Mesenchymal stem cell (in vitro differentiated cells and primary cell): Measurements from ENCODE around the gene CLIP3.

Source experiments
- DNase-seq: peaks from one replicate; pipeline ENCODE4 v3.0.0-alpha.2; 2013
- H2AFZ ChIP-seq: one replicate; pipeline ENCODE4 v1.6.1; 2013; ENCODE audit warnings: low read depth, mild to moderate bottlenecking, control low read depth, inconsistent platforms, low read length, moderate library complexity
- H2AK5ac ChIP-seq: 2 replicates; pipeline ENCODE4 v1.6.1; 2013; ENCODE audit warnings: low read length, moderate library complexity, mild to moderate bottlenecking, inconsistent platforms; ENCODE audit not compliant: severe bottlenecking
- H2BK120ac ChIP-seq: one replicate; pipeline ENCODE4 v1.6.1; 2013; ENCODE audit warnings: low read depth, mild to moderate bottlenecking, inconsistent platforms, low read length, moderate library complexity
- H2BK12ac ChIP-seq, 2 experiments: one replicate each; pipeline ENCODE4 v1.6.1; 2013; ENCODE audit warnings: inconsistent platforms in 2 of 2, low read length in 2 of 2, mild to moderate bottlenecking in 2 of 2, moderate library complexity in 2 of 2, control low read depth in 1 of 2
- H2BK15ac ChIP-seq: one replicate; pipeline ENCODE4 v1.6.1; 2013; ENCODE audit warnings: mild to moderate bottlenecking, low read depth, inconsistent platforms; ENCODE audit not compliant: poor library complexity, severe bottlenecking
- H2BK5ac ChIP-seq: 2 replicates; pipeline ENCODE4 v1.6.1; 2013; ENCODE audit warnings: low read depth, mild to moderate bottlenecking, low read length, control low read depth, inconsistent platforms; ENCODE audit not compliant: poor library complexity, severe bottlenecking
- H3K14ac ChIP-seq, 2 experiments: one replicate each; pipeline ENCODE4 v1.6.1; 2013; ENCODE audit warnings: inconsistent platforms in 2 of 2, low read length in 2 of 2, control low read depth in 1 of 2, mild to moderate bottlenecking in 1 of 2, moderate library complexity in 1 of 2
- H3K18ac ChIP-seq, 2 experiments: one replicate each; pipeline ENCODE4 v1.6.1; 2013; ENCODE audit warnings: inconsistent platforms in 2 of 2, low read length in 2 of 2, control low read depth in 1 of 2, low read depth in 1 of 2, mild to moderate bottlenecking in 1 of 2
- H3K23ac ChIP-seq, 2 experiments: one replicate each; pipeline ENCODE4 v1.6.1; 2013; ENCODE audit warnings: inconsistent platforms in 2 of 2, low read length in 2 of 2, mild to moderate bottlenecking in 2 of 2, moderate library complexity in 2 of 2, control low read depth in 1 of 2
- H3K27ac ChIP-seq: 2 replicates; pipeline ENCODE4 v1.5.1; 2013; ENCODE audit warnings: mild to moderate bottlenecking, moderate library complexity, low read length, control low read depth, inconsistent platforms; ENCODE audit not compliant: poor library complexity, severe bottlenecking
- H3K27me3 ChIP-seq, 2 experiments: 2 replicates each; pipeline versions ENCODE4 v1.6.1 to v1.7.0; 2013; ENCODE audit warnings: low read length in 2 of 2, mild to moderate bottlenecking in 2 of 2, moderate library complexity in 2 of 2, control low read depth in 1 of 2, inconsistent platforms in 1 of 2; ENCODE audit not compliant: control insufficient read depth in 1 of 2, insufficient read depth in 1 of 2
- H3K36me3 ChIP-seq, 2 experiments: 2 replicates each; pipeline versions ENCODE4 v1.6.1 to v1.7.0; 2013; ENCODE audit warnings: low read length in 2 of 2, control low read depth in 1 of 2, inconsistent platforms in 1 of 2, low read depth in 1 of 2, mild to moderate bottlenecking in 1 of 2; ENCODE audit not compliant: insufficient read depth in 2 of 2, control insufficient read depth in 1 of 2
- H3K4ac ChIP-seq, 2 experiments: one replicate each; pipeline ENCODE4 v1.6.1; 2013; ENCODE audit warnings: inconsistent platforms in 2 of 2, low read length in 2 of 2, mild to moderate bottlenecking in 2 of 2, moderate library complexity in 2 of 2, control low read depth in 1 of 2, low read depth in 1 of 2
- H3K4me1 ChIP-seq: 2 replicates; pipeline ENCODE4 v1.6.1; 2013; ENCODE audit warnings: low read depth, low read length, control low read depth; ENCODE audit not compliant: control insufficient read depth, insufficient read depth
- H3K4me2 ChIP-seq: 2 replicates; pipeline ENCODE4 v1.6.1; 2013; ENCODE audit warnings: low read length, mild to moderate bottlenecking, inconsistent platforms; ENCODE audit not compliant: poor library complexity, severe bottlenecking
- H3K4me3 ChIP-seq, 2 experiments: 2 replicates each; pipeline versions ENCODE4 v1.5.1 to v1.7.0; 2013; ENCODE audit warnings: low read length in 2 of 2, mild to moderate bottlenecking in 2 of 2, control low read depth in 1 of 2, low read depth in 1 of 2; ENCODE audit not compliant: insufficient read depth in 1 of 2
- H3K79me1 ChIP-seq: replicated peaks from 2 replicates; pipeline ENCODE4 v1.6.1; 2013; ENCODE audit warnings: mild to moderate bottlenecking, control low read depth, low read length, inconsistent platforms; ENCODE audit not compliant: poor library complexity, severe bottlenecking
- H3K9ac ChIP-seq: 2 replicates; pipeline ENCODE4 v1.7.0; 2013; ENCODE audit warnings: mild to moderate bottlenecking, low read length, moderate library complexity
- H3K9me3 ChIP-seq: 2 replicates; pipeline ENCODE4 v1.7.0; 2013; ENCODE audit warnings: mild to moderate bottlenecking, low read length; ENCODE audit not compliant: control insufficient read depth
- H4K8ac ChIP-seq: one replicate; pipeline ENCODE4 v1.6.1; 2013; ENCODE audit warnings: inconsistent platforms, mild to moderate bottlenecking, low read length, moderate library complexity
- H4K91ac ChIP-seq: one replicate; pipeline ENCODE4 v1.6.1; 2013; ENCODE audit warnings: mild to moderate bottlenecking, low read length, inconsistent platforms
- WGBS: methylation state at CpG from one replicate; pipeline ENCODE4 v1.1.7; 2013; ENCODE audit warnings: mixed read lengths; 5-methylcytosine and 5-hydroxymethylcytosine counted together

Gene CLIP3

GRCh38 chr19:36027696-36028095 is 5.0 kb downstream of the CLIP3 start:
- no peak overlapping the region for H4K8ac ChIP-seq
- H3K9me3 ChIP-seq = no peaks in the 10 kb centered on the region
- H3K4ac ChIP-seq = no peak overlapping the region
- H2BK12ac ChIP-seq = no peak overlapping the region
- no peak overlapping the region for H3K14ac ChIP-seq
- DNase-seq = no peak
- 99% methylated on average over 6 of the region's 6 CpGs for WGBS
- H4K91ac ChIP-seq = no peak overlapping the region
- H3K79me1 ChIP-seq = peaks cover 20% of the 10 kb centered on the region
- H3K4me1 ChIP-seq = peaks cover 5% of the 10 kb centered on the region
- peaks cover 54 to 62% of the 10 kb centered on the region in 2 experiments for H3K36me3 ChIP-seq
- H2BK5ac ChIP-seq = no peak overlapping the region
- no peak overlapping the region for H2BK120ac ChIP-seq
- H3K27me3 ChIP-seq = no peaks in the 10 kb centered on the region
- H3K4me2 ChIP-seq = no peak overlapping the region
- H3K4me3 ChIP-seq = no peak overlapping the region
- no peak overlapping the region for H2AFZ ChIP-seq
- no peak overlapping the region for H3K9ac ChIP-seq
- H2BK15ac ChIP-seq = no peak overlapping the region
- no peak overlapping the region for H2AK5ac ChIP-seq
- no peak overlapping the region for H3K18ac ChIP-seq
- H3K27ac ChIP-seq = no peak overlapping the region
- H3K23ac ChIP-seq = no peak overlapping the region

- no peak overlapping the region for H4K91ac ChIP-seq
- DNase-seq = no peak
- no peak overlapping the region for H3K27ac ChIP-seq
- no peak overlapping the region for H3K9ac ChIP-seq
- H2BK15ac ChIP-seq = peak overlapping the region; percentile 12
- H3K23ac ChIP-seq = no peak overlapping the region
- H3K4me3 ChIP-seq = no peak overlapping the region
- no peaks in the 10 kb centered on the region for H3K9me3 ChIP-seq
- H3K4me2 ChIP-seq = no peak overlapping the region
- H3K4me1 ChIP-seq = peaks cover under 1% of the 10 kb centered on the region
- no peak overlapping the region for H2BK12ac ChIP-seq
- no peak overlapping the region for H3K4ac ChIP-seq
- 94% methylated on average over 49 of the region's 49 CpGs for WGBS
- no peak overlapping the region for H2BK5ac ChIP-seq
- H3K27me3 ChIP-seq = no peaks in the 10 kb centered on the region
- no peak overlapping the region for H3K14ac ChIP-seq
- no peak overlapping the region for H2BK120ac ChIP-seq
- peaks cover 66 to 71% of the 10 kb centered on the region in 2 experiments for H3K36me3 ChIP-seq
- H4K8ac ChIP-seq = no peak overlapping the region
- H2AK5ac ChIP-seq = no peak overlapping the region
- no peak overlapping the region for H3K18ac ChIP-seq
- H2AFZ ChIP-seq = no peak overlapping the region
- peaks cover 13% of the 10 kb centered on the region for H3K79me1 ChIP-seq
These were observed 6.4 kb downstream of the CLIP3 start for GRCh38 chr19:36026091-36026876.

DNA sequence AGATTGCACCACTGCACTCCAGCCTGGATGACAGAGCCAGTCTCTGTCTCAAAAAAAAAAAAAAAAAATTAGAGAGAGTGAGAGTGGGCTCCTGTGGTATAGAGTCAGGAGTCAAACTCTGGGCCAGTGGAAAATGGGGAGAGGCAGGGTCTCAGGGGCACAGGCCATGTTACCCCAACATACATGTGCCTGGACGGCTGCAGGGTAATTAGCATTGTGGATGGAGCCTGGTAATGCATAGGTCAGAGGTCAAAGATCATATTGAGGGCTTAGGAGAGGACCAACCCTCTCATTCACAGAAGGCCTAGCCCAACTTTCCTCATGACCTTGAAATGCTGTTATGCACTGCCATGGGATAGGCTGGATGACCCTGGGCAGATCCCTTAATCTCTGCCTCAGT is 7.1 kb downstream of the CLIP3 start:
- H3K36me3 ChIP-seq = peaks cover 73 to 76% of the 10 kb centered on the region in 2 experiments
- H2AFZ ChIP-seq = no peak overlapping the region
- H2BK5ac ChIP-seq = no peak overlapping the region
- no peaks in the 10 kb centered on the region for H3K9me3 ChIP-seq
- no peak overlapping the region for H3K4ac ChIP-seq
- WGBS = 57% methylated on average over 1 of the region's 1 CpG
- H3K18ac ChIP-seq = no peak overlapping the region
- H2AK5ac ChIP-seq = no peak overlapping the region
- no peak overlapping the region for H3K9ac ChIP-seq
- H2BK15ac ChIP-seq = no peak overlapping the region
- no peaks in the 10 kb centered on the region for H3K4me1 ChIP-seq
- H3K27me3 ChIP-seq = no peaks in the 10 kb centered on the region
- H4K8ac ChIP-seq = no peak overlapping the region
- H3K27ac ChIP-seq = no peak overlapping the region
- H2BK12ac ChIP-seq = no peak overlapping the region
- H3K14ac ChIP-seq = no peak overlapping the region
- no peak overlapping the region for H4K91ac ChIP-seq
- H3K79me1 ChIP-seq = peaks cover 11% of the 10 kb centered on the region
- H3K4me3 ChIP-seq = no peak overlapping the region
- no peak overlapping the region for H3K4me2 ChIP-seq
- H2BK120ac ChIP-seq = no peak overlapping the region
- no peak overlapping the region for H3K23ac ChIP-seq
- DNase-seq = no peak

DNA sequence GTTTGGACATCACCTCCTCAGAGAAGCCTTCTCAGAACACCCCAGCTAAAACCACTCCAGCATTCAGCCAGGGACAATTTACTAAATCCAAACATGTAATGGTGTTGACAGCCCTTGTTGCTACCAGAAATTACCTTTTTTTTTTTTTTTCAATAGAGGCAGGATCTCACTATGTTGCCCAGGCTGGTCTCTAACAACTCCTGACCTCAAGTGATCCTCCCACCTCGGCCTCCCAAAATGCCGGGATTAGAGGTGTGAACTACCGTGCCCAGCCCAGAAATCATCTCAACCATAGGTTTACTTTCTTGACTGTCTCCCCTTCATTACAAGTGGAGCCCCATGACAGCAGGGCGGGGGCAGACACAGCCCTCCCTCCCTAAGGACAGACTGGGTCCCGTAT is 9.2 kb downstream of the CLIP3 start:
- H3K9ac ChIP-seq = no peak overlapping the region
- peaks cover 79 to 80% of the 10 kb centered on the region in 2 experiments for H3K36me3 ChIP-seq
- no peak overlapping the region for H3K18ac ChIP-seq
- H4K8ac ChIP-seq = no peak overlapping the region
- H3K4ac ChIP-seq = no peak overlapping the region
- no peak overlapping the region for H3K27ac ChIP-seq
- DNase-seq = no peak
- no peak overlapping the region for H3K14ac ChIP-seq
- H3K9me3 ChIP-seq = no peaks in the 10 kb centered on the region
- no peak overlapping the region for H2BK12ac ChIP-seq
- H3K79me1 ChIP-seq = peaks cover 8% of the 10 kb centered on the region
- H3K27me3 ChIP-seq = no peaks in the 10 kb centered on the region
- no peak overlapping the region for H2AFZ ChIP-seq
- no peaks in the 10 kb centered on the region for H3K4me1 ChIP-seq
- H2BK15ac ChIP-seq = no peak overlapping the region
- no peak overlapping the region for H2BK120ac ChIP-seq
- H4K91ac ChIP-seq = no peak overlapping the region
- no peak overlapping the region for H3K4me2 ChIP-seq
- no peak overlapping the region for H2BK5ac ChIP-seq
- WGBS = 96% methylated on average over 5 of the region's 5 CpGs
- no peak overlapping the region for H2AK5ac ChIP-seq
- no peak overlapping the region for H3K23ac ChIP-seq
- no peak overlapping the region for H3K4me3 ChIP-seq
